ENCODE data around the gene OLFM1.
"Not testable (repeated sequence)": the region's sequence is repeated elsewhere in the genome, so short reads cannot be mapped to it uniquely, and the experiment has no call there.

Gene OLFM1

DNA sequence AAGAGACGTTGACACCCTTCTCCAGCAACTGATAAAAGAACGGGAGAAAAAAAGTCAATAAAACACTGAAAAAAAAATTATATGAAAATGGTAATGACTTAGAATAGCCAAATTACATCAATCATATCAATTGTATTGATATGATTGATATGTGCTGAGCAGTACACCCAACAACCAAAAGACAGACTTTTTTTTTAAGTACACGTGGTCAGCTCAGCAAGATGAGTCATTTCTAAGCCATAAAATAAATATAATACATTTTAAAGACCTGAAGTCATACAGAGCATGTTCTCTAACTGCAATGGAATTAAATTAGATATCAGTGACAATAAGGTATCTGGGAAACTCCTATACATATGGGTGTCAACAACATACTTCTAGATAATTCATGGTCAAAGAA is 30.9 kb upstream of the OLFM1 start:
- DNase-seq (ENCODE audit: low read depth in 2 of 2, low spot score in 1 of 2), result no peak

DNA sequence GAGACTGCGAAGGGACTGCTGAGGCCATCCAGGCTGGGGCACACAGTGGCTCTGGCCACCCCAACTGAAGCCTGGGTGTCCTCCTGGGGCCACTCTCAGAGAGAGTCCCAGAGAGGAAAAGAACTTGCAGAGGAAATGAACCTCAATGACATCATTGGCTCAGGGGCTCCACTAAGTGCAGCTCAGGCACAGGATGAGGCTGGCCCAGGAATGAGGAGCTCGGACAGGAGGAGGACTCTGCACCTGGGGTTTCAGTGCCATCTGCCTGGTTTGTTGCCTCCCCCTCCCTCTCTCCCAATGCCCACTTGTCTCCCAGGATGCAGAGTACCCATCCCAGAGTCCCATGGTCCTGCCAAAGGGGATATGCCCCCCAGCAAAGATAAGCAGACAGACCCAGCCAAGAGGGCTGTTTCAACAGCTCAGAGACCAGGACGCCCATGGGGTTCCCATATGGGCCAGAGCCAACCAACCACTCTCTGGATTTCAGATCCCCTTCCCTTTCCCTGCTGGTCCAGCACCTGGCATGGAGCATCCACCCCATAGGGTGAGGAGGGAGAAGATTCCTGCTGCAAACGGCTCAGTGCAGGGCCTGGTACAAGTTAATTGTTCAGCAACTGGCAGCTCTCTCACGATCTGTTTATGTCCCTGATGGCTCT is 26.9 kb upstream of the OLFM1 start:
- DNase-seq (ENCODE audit: low read depth in 2 of 2, low spot score in 1 of 2), result no peak

DNA sequence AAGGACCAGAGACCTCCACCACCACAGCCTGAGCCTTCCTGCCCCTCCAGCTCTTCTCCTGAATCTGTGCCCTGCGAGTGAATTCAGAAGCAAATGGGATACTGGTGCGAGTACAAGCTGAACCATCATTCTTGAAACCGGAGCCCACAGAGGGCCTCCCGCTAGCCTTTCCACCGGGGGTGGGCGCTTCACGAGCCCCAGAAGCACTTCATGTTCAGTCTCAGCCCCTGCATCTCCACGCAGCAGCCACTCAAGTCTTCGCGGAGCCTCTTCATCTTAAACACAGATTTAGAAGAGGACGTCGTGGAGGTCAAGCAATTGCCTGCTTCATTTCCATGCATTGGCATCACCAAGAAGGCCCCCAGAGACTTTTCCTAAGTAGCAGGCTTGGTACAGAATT is 26.0 kb upstream of the OLFM1 start:
- no peak for DNase-seq (ENCODE audit: low read depth in 2 of 2, low spot score in 1 of 2)

DNA sequence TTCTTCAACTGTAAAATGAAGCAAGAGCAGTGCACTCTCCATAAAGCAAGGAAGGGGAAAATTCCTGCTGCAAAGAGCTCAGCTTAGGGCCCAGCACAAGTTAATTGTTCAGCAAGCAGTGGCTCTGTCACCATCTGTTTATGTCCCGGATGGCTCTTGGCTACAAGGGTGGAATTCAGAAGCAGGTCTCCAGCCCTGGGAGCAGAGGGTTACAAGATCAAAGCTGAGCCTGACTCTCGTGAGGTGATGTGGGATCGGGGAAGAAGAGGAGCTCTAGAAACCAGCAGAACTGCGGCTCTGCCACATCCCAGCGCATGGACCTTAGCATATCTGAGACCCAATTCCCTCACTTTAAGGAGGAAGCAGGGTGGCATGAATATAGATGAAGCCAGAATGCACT is 25.2 kb upstream of the OLFM1 start:
- DNase-seq (ENCODE audit: low read depth in 2 of 2, low spot score in 1 of 2), result no peak

DNA sequence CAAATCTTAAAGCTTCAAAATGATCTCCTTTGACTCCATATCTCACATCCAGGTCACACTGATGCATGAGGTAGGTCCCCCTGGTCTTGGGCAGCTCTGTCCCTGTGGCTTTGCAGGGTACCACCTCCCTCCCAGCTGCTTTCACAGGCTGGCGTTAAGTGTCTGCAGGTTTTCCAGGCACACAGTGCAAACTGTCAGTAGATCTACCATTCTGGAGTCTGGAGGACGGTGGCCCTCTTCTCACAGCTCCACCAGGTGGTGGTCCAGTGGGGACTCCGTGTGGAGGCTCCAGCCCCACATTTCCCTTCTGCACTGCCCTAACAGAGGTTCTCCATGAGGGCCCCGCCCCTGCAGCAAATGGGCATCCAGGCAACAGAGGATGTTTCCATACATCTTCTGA is 24.0 kb upstream of the OLFM1 start:
- DNase-seq (ENCODE audit: low read depth in 2 of 2, low spot score in 1 of 2), result not testable (repeated sequence)

DNA sequence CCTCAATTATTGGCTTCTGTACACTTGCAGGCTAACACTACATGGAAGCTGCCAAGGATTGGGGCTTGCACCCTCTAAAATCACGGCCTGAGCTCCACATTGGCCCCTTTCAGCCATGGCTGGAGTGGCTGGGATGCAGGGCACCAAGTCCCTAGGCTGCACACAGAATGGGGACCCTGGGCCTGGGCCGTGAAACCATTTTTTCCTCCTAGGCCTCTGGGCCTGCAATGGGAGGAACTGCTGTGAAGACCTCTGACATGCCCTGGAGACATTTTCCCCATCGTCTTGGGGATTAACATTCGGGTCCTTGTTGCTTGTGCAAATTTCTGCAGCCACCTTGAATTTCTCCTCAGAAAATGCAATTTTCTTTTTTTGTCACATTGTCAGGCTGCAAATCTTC is 23.6 kb upstream of the OLFM1 start:
- DNase-seq (ENCODE audit: low read depth in 2 of 2, low spot score in 1 of 2), result not testable (repeated sequence)

DNA sequence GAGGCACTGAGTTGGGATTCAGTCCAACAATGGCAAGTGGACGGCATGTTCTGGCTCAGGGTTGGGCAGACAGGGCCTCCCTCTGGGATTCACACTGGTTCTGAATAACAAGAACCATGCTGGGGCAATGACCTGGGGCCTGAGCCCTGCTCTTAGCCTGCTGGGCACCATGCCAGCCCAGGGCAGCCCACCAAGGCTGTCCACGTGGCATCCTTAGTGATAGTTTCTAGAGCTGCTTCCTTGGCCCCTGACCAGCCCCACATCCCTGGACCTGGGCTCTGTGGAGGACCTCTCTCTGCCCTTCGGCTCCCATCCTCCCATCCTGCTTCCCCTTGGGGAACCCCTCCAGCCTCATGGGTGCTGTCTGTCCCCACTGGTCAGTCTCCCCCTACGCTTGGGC is 22.3 kb upstream of the OLFM1 start:
- DNase-seq (ENCODE audit: low read depth in 2 of 2, low spot score in 1 of 2), result no peak

DNA sequence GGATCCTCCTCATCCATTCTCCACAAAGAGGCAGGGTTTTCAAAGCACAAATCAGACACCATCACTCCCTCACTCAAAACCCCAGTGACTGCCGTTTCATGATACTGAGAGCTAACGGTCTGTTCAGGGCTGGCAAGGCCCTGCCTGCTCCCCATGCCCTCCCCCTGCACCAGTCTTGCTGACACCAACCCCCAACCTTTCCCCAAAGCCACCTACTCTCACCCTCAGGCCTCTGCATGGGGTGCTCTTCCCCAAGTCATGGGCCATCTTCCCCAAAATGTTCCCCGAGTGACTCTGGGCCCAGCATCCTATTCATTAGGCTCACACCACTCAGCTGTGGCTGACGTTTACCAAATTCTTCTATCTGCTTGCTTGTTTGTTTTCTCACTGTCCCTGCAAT is 21.7 kb upstream of the OLFM1 start:
- DNase-seq (ENCODE audit: low read depth in 2 of 2, low spot score in 1 of 2), result no peak

DNA sequence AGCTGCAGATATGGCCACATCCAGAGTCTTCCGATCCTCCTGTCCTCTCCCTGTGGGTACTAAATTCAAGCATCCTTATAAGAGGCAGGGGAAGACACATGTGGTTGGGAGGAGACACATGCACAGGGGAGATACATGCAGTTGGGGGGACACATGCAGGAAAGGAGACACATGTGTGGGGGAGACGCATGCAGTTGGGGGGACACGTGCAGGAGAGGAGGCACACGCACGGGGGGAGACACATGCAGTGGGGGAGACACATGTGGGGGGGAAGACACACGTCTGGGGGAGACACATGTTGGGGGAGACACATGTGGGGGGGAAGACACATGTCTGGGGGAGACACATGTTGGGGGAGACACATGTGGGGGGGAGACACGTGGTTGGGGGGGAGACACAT is 21.2 kb upstream of the OLFM1 start:
- DNase-seq (ENCODE audit: low read depth in 2 of 2, low spot score in 1 of 2), result no peak

DNA sequence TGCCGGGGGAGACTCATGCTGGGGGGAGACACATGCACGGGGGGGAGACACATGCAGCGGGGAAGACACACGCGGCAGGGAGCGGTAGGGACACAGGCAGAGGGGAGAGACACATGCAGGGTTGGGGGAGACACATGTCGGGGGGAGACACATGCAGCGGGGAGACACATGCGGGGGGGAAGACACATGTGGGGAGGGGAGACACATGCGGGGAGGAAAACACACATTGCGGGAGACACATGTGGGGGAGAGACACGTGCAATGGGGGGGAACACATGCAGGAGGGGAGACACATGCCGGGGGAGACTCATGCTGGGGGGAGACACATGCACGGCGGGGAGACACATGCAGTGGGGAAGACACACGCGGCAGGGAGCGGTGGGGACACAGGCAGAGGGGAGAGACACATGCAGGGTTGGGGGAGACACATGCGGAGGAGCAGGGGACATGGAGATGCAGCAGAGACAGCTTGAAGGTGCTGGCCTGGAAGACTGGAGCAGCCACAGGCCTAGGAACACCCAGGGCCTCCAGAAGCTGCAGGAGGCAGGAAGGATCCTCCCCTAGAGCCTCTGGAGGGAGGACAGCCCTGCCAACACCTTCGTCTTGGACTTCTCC is 20.3 kb upstream of the OLFM1 start:
- DNase-seq (ENCODE audit: low read depth in 2 of 2, low spot score in 1 of 2), result no peak

DNA sequence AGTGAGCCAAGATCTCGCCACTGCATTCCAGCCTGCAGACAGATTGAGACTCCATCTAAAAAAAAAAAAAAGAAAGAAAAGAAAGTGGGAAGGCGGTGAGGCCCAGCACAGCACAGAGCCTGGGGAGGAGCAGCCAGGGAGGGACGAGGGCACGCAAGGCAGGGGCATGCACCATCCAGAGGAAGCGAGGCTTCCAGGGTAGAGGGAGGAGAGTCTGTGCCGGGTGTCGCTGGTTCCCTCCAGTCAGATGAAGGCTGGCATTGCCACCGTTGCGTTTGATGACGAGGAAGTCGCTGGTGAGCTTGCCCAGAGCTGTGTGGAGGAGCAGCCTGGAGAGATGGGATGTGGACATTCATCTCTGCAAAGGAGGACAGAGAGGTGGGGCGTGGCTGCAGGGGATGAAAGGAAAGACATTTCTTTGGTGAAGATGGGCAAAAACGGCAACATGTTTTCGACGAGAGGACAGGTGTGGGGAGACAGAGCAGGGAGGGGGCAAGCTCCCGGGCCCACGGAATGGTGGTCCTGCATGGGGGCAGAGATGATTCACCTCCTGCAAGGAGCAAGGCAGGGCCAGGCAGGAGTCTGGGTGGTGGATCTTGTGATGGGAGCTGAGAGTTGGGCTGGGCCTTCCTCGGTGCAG is 18.6 kb upstream of the OLFM1 start:
- no peak for DNase-seq (ENCODE audit: low read depth in 2 of 2, low spot score in 1 of 2)

DNA sequence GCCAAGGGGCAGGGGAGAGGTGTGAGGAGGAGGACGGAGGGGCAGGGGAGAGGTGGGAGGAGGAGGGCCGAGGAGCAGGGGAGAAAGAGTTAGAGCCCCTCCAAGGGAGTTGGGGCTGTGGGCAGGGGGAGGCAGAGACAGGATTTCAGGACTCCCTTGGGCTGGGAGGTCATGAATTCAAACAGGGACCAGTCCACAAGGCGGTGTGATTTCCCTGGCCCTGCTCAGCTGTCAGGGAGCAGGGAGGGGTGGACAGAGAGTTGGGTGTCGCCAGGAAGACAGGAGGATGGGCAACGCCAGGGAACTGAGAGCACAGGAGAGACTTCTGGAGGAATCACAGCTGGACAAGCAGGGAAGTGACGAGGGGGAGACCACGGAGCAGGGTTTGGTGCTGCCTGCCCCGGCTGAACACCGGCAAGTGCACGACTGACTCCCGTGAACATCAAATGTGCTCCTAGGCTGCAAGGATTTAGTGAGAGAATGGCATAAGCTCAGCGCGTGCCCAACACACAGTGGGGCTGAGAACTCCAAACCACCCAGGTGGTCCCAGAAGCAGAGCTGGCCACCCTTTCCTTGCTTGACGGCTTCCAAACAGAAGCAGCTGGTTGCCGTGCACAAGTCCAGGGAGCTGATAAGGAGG is 17.8 kb upstream of the OLFM1 start:
- DNase-seq (ENCODE audit: low read depth in 2 of 2, low spot score in 1 of 2), result no peak

DNA sequence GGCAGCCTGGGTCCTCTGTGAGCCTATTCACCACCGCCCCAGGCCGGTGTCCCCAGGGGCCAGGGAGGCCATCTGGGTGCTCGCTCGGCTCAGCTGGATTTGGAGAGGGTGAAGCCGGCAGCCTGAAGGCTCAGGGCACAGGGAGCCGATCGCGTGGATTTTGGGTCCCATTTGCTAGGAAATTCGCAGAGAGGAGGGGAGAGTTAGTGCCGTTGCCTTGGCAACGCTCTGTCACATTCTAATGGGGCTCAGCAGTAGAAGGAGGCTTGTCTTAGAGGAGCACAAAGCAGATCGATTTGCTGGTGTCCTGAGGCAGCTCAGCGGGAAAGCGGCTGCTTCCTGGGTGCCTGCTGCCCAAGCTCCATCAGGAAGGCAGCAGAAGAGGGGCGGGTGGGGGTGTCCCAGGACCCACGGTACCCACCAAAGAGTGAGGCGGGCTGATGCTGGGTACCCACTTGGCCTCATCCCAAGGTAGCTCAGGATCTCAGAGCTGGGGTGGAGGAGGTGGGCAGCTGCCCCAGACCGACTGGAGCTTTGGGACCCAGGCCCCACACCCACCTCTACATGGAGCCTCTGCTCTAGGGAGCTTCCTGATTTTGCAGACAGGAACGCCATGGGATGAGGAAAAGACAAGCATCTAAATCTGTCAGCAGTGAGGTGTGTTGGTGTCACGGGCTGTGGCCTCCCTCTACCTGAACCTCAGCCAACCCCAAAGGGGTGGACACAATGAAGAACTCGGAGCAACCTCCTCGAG is 17.1 kb upstream of the OLFM1 start:
- no peak for DNase-seq (ENCODE audit: low read depth in 2 of 2, low spot score in 1 of 2)

DNA sequence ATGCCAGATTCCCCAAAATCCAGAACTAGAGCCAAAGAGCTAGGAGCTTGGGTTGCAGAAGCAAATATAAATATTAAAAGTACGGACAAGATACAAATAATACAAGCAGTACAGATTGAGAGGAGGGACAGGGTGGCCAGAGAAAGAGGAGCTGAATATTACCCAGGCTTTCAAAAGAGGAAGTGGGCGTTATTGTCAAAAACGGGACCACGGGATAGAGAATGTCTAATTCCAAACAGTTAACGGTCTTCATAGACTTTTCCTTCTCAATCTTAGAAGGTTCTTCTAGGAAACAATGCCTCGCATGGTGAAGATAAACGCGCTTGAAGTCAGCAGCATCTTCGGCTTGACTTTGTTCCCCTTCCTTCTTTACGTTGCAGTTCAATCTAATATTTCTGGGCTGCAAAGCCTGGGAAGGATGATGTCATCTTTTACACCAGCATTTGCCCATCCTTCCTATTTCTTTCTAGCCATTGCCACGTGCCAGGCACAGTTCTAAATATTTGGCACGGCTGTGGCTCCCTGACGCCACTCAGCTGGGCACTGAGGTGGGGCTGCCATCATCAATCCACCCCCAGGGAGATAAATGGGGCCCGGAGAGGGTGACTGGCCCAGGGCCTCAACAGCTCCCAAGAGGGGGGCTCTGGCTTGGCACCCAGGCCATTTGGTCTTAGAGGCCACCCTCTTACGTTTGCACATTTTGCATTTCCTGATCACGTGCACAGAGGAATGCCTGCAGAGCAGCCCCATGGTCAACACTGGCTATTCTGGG is 16.3 kb upstream of the OLFM1 start:
- no peak for DNase-seq (ENCODE audit: low read depth in 2 of 2, low spot score in 1 of 2)

DNA sequence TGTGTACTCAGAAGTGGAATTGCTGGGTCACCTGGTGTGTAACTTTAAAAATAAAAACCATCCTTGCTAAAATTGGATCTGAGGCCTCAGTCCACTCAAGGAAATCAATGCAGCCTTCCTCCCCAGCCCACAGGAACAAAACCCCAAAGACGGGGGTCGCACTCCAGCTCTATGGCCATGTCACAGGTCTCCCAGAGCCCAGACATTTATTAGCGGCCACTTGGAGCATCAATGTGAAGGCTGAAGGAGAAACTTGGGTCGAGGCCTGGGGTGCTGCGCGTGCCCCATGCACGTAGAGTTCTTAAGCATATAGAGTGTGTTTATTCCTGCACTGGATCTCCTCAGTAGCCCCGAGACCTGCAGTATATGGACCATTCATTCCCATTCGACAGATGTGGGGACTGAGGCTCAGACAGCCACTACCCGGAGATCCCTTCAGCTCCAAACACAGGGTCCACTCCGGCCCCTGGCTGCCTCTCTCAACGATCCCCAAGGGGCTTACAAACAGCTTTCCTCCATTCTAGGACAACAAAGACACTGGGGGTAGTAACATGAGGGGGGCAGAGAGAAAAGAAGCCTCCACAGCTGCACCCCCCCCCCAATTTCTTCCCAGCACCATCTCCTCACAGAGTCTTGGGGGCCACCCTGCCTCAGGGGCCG is 14.3 kb upstream of the OLFM1 start:
- no peak for DNase-seq (ENCODE audit: low read depth in 2 of 2, low spot score in 1 of 2)

DNA sequence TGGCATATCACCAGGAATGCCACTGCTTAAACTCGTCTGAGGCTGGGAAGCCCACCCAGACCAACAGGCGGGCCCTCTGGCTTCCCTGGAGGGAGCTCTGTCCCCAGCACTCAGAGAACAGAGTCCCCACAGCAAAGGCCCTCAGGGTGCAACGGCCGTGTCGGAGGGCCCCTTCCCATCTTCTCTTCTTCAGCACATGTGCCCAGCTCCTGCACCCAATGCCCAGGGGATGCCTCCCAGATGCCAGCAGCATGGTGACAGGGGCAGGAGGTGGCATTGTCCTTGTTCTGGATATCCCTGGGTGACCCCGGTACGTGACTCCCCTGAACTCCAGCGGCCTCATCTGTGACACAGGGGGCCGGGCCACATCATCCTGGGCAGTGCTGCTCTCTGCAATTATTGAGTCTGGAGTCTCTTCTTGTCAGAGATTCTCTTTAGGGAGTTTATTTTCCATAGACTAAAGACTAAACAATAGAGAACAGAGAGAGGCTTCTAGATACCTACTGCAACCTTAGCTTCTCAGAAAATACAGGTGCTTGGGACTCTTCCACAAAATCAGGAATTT is 13.6 kb upstream of the OLFM1 start:
- no peak for DNase-seq (ENCODE audit: low read depth in 2 of 2, low spot score in 1 of 2)

DNA sequence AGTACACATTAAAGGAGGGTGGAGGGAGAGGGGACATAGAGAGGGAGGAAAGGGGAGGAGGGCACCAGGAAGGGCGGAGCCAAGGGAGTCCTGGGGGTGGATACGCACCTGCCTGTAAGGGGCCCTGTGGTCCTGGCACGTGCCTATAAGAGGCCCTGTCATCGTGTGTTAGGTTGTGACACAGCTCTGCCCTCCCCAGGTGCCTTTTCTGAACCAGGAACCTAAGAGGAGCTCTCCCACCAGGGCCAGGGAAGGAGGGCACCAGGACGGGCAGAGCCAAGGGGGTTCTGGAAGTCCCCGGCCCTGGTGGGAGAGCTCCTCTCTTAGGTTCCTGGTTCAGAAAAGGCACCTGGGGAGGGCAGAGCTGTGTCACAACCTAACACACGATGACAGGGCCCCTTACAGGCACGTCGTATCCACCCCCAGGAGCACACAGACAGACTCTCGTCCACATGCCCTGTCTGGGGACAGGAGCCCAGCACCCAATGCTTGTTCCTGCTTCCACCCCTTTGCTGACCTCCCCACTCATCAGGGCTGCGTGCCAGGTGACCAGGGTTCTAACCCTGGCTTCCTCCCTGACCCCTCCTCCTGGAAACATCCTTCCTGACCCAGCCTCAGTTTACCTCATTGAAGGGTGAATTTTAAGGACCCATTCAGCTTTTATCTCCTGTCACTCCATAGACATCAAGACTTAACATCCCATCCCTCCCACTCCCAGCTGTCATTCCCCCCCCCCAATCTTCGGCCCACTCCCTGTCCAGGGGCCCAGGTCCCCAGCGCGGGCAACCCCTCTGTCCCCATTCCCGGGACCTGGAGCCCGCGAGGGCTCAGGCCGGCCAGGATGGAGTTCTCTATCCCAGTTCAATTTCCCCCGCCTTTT is 12.9 kb upstream of the OLFM1 start:
- no peak for DNase-seq (ENCODE audit: low read depth in 2 of 2, low spot score in 1 of 2)

DNA sequence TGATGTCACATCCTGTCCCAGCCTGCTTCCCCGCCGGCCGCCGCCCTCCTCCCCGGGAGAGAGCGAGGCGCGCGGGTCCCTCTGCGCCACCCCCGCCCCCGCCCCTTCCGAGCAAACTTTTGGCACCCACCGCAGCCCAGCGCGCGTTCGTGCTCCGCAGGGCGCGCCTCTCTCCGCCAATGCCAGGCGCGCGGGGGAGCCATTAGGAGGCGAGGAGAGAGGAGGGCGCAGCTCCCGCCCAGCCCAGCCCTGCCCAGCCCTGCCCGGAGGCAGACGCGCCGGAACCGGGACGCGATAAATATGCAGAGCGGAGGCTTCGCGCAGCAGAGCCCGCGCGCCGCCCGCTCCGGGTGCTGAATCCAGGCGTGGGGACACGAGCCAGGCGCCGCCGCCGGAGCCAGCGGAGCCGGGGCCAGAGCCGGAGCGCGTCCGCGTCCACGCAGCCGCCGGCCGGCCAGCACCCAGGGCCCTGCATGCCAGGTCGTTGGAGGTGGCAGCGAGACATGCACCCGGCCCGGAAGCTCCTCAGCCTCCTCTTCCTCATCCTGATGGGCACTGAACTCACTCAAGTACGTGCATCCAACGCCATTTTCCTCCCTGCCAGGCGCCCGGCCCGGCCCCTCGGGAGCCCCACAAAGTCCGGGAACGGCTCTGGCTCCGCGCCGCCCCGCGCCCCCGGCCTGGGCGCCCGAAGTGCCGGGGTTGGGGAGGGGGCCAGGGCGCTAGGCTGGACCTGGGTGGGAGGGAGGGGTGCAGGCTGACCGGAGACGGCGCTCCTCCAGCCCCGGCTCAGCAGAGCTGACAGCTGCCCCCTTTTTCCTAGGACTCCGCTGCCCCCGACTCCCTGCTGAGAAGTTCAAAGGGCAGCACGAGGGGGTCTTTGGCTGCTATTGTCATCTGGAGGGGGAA is 12.0 kb upstream of the OLFM1 start:
- DNase-seq (ENCODE audit: low read depth in 2 of 2, low spot score in 1 of 2), result no peak

All from stimulated activated CD8-positive, alpha-beta memory T cell treated with anti-CD3 and anti-CD28 coated beads, Interleukin-4, amount 100 ng/mL, for 4 hours (primary cell).